B cell (primary cell): Measurements from ENCODE around the gene SSBP3.

ENCODE experiments used
- EZH2 ChIP-seq: IDR thresholded peaks from 2 replicates; pipeline ENCODE4 v1.6.1; 2012; ENCODE audit warnings: borderline replicate concordance, low read depth, mild to moderate bottlenecking, moderate library complexity, low read length; ENCODE audit not compliant: insufficient read depth, poor library complexity, severe bottlenecking
- TF ChIP-seq, protein P1 (sequence below): fragments of 200-600 bp; IDR thresholded peaks from one replicate; pipeline ENCODE4 v1.8.0; 2022; ENCODE audit warnings: antibody characterized with exemption, mild to moderate bottlenecking

- TF ChIP-seq, protein P1, sequence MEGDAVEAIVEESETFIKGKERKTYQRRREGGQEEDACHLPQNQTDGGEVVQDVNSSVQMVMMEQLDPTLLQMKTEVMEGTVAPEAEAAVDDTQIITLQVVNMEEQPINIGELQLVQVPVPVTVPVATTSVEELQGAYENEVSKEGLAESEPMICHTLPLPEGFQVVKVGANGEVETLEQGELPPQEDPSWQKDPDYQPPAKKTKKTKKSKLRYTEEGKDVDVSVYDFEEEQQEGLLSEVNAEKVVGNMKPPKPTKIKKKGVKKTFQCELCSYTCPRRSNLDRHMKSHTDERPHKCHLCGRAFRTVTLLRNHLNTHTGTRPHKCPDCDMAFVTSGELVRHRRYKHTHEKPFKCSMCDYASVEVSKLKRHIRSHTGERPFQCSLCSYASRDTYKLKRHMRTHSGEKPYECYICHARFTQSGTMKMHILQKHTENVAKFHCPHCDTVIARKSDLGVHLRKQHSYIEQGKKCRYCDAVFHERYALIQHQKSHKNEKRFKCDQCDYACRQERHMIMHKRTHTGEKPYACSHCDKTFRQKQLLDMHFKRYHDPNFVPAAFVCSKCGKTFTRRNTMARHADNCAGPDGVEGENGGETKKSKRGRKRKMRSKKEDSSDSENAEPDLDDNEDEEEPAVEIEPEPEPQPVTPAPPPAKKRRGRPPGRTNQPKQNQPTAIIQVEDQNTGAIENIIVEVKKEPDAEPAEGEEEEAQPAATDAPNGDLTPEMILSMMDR: no peak
- TF ChIP-seq EZH2: no peak
Measured at GRCh38 chr1:54338464-54338863, 67.7 kb downstream of the SSBP3 start.
